Right lobe of liver (tissue), 6 donors: ENCODE measurements around the gene MRPL28. TPM values are rescaled to one million over a fixed set of nuclear protein-coding genes. Genes with fewer than 3 reads are reported as not detected.

Experiments used
- ATAC-seq, 4 donors: fragments of 200-7000 bp; cut with Tn5 transposase; one replicate each; pipeline ENCODE4 v1.9.1; 2020; ENCODE audit warnings: mild to moderate bottlenecking in 4 of 4, moderate library complexity in 4 of 4
- DNase-seq, 3 donors: peaks; one replicate each; pipeline ENCODE4 v3.0.0-alpha.2; 2020
- H3K27ac ChIP-seq, 3 donors: fragments of 200-600 bp; one replicate each; pipeline ENCODE4 v1.8.0; 2022
- H3K27me3 ChIP-seq, 2 donors: fragments of 200-600 bp; one replicate each; pipeline ENCODE4 v1.8.0; 2022
- H3K36me3 ChIP-seq, 4 donors: fragments of 200-600 bp; sonication (generic) in 1 of 4; one replicate each; pipeline versions ENCODE4 v1.5.1 to v1.8.0; 2017 to 2022; ENCODE audit warnings: control low read depth in 1 of 4
- H3K4me1 ChIP-seq, 4 donors: fragments of 200-600 bp; sonication (generic) in 1 of 4; one replicate each; pipeline versions ENCODE4 v1.5.1 to v1.8.0; 2017 to 2022; ENCODE audit warnings: control low read depth in 1 of 4
- H3K4me3 ChIP-seq, 3 donors: fragments of 200-600 bp; one replicate each; pipeline ENCODE4 v1.8.0; 2022
- H3K9me3 ChIP-seq, 4 donors: fragments of 200-600 bp; sonication (generic) in 1 of 4; one replicate each; pipeline versions ENCODE4 v1.5.1 to v1.8.0; 2017 to 2022; ENCODE audit warnings: control low read depth in 1 of 4
- POLR2A ChIP-seq: fragments of 450-650 bp; IDR thresholded peaks from one replicate; pipeline ENCODE4 v1.6.1; 2017; ENCODE audit warnings: antibody characterized with exemption, mild to moderate bottlenecking
- WGBS: methylation state at CpG from one replicate; pipeline ENCODE4 v1.1.6; 2018; ENCODE audit warnings: low coverage, low lambda C conversion rate; ENCODE audit not compliant: insufficient coverage; ENCODE audit errors: missing lambda C conversion rate; 5-methylcytosine and 5-hydroxymethylcytosine counted together
- intact Hi-C, 2 donors: fragments of 100-400 bp; cut with DNase I; formaldehyde crosslinking; loops; one replicate each; pipeline versions ENCODE4 v1.11.2 to v1.14.1; 2022
- total RNA-seq, 6 experiments: library from RNA; depleted of rRNA in 2 of 6; stranded (reverse); fragments of >200 nt in 2 of 6; fragmentation: NEBNext Ultra II Directional in 3 of 6; extraction: Animal tissue kit (Norgen Biotek cat#: 25700) in 3 of 6; gene quantifications; one replicate each; pipeline versions ENCODE4 v1.1.0 to v1.2.4, GENCODE V29; 2016 to 2023
- TF ChIP-seq, protein P1 (sequence below), 4 donors: fragments of 200-600 bp in 3 of 4; fragments of 450-650 bp in 1 of 4; IDR thresholded peaks; one replicate each; pipeline versions ENCODE4 v1.5.1 to v1.8.0; 2016 to 2022; ENCODE audit warnings: antibody characterized with exemption in 4 of 4, mild to moderate bottlenecking in 2 of 4
- donor health status: DM: no; HTN: yes; CAD: no.
- donor health status: DM: no; HTN: no; CAD: no.
- donor health status: DM: no; HTN: no; CAD: no.
- donor health status: DM: no; HTN: yes; CAD: no.
- donor health status: DM: no; HTN: yes; CAD: no.

MRPL28 gene
- total RNA-seq, 6 experiments from 2014 or later, result 29.9 to 64.7 (median 32.6) TPM

DNA sequence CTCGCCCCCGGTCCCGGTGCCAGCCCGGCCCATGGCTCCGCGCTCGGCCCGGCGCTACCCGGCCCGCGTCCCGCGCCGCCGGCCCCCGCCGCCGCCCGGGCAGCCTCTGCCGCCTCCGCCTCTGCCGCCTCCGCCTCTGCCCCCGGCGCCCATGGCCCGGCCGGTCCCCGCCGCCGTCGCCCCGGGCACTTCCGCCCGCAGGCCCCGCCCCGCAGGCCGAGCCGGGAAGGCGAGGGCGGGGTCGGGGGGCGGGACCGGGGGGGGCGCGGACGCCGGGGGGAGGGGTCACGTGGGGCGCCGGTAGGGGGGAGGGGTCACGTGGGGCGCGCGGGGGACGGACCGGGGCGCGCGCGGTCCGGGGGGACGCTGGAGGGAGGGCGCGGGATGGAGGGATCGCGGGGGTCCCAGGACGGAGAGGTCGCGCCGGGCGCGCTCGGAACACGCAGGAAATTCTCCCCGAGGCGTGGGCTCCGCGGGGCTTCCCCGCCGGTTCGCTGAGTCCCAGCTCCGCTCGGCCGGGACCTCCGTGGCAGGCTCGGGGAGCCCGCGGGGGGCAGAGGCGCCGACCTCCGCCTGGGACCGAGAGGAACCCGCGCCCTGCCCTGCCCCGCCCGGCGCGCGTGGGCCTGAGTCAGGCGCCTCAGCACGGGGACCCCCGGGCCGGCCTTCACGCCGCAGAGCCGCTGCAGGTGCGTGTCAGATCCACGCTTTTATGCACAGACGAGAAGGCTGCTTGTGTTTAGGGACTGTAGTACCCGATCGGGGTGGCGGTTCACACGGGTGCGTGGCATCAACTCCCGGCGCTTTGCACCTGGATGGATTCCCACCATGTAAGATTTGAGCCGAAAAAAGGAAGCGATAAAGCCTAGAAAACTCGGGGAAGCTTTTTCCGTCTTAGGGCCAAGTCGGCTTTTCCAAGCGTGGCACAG lies 11.7 kb upstream of the MRPL28 start, which contains the start of gene PGAP6:
Gene PGAP6 (minus strand): TSS at position 190 of the 929 bp plus-strand sequence. CDS start 157 bp downstream, at position 33.
- H3K27ac ChIP-seq, result peak within 1 kb of the TSS; percentile 50 to 70 (median 57)
- 0% methylated on average over 21 of the region's 123 CpGs for WGBS
- H3K4me1 ChIP-seq, result peaks cover 0 to 5% (median 0%) of the 10 kb centered on the region in 4 donors
- intact Hi-C loops, result loop anchor here in 1 of 2 donors (10.0 kb wide), 1 partner anchor 113 kb away; no protein-coding TSS in a partner anchor
- H3K4me3 ChIP-seq, result peak within 1 kb of the TSS; percentile 87 to 94 (median 94)
- H3K36me3 ChIP-seq, result no peaks in the 10 kb centered on the region
- ATAC-seq (peak; percentile 76 to 88 (median 78)), DNase-seq (peak; percentile 72 to 79 (median 78))
- no peaks in the 10 kb centered on the region for H3K9me3 ChIP-seq
- TF ChIP-seq POLR2A, result no peak
- TF ChIP-seq, protein P1, sequence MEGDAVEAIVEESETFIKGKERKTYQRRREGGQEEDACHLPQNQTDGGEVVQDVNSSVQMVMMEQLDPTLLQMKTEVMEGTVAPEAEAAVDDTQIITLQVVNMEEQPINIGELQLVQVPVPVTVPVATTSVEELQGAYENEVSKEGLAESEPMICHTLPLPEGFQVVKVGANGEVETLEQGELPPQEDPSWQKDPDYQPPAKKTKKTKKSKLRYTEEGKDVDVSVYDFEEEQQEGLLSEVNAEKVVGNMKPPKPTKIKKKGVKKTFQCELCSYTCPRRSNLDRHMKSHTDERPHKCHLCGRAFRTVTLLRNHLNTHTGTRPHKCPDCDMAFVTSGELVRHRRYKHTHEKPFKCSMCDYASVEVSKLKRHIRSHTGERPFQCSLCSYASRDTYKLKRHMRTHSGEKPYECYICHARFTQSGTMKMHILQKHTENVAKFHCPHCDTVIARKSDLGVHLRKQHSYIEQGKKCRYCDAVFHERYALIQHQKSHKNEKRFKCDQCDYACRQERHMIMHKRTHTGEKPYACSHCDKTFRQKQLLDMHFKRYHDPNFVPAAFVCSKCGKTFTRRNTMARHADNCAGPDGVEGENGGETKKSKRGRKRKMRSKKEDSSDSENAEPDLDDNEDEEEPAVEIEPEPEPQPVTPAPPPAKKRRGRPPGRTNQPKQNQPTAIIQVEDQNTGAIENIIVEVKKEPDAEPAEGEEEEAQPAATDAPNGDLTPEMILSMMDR (IDR thresholded peaks at IDR 0.05), result no peak
- no peaks in the 10 kb centered on the region for H3K27me3 ChIP-seq

DNA sequence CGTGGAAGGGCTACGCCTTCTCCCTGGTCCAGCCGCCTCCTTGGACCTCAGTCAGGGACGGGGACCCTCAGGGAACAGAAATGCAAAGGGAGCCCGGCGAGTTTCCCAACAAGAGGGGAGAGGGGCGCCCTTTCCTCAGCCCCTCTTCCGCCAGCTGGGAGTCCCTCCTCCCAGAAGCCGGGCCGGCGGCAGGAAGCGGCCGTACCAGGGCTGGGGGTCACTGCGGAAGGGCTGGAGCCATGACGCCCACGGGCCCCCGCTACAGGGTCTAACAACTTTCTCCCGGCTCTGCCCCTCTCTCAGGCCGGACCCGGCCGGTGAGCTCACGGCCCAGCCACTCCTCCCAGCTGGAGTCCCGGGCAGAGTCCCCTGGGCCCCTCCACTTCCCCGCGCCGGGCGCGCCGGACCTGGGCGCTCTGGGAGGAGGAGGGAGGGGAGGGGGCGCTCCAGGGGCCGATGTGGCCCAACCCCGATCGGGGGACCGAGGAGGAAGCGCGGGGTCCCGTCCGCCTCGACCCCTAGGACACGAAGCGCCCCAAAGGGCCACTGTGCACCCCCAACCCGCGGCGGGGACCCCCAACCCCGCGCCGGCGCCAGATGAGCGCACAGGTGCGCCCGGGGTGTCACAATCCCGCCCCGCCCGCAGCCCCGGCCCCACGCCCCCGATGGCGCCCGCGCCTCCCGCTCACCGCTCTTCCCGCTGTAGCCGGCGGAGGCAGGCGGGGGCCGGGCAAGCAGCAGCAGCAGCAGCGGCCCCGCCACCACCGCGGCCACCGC lies 10.9 kb upstream of the MRPL28 start:
- Histone ChIP-seq H3K4me3 (peak overlapping the region; percentile 75 to 94 (median 93)), H3K36me3 (no peaks in the 10 kb centered on the region), H3K9me3 (no peaks in the 10 kb centered on the region), H3K4me1 (peaks cover 0 to 5% (median 0%) of the 10 kb centered on the region in 4 donors), H3K27ac (peak overlapping the region in 2 of 3 donors; percentile 37 to 57), H3K27me3 (no peaks in the 10 kb centered on the region)
- no peak for TF ChIP-seq POLR2A
- TF ChIP-seq, protein P1 (IDR thresholded peaks at IDR 0.05), result no peak
- DNase-seq, result peak in 2 of 3 donors; percentile 61 to 64
- intact Hi-C loops, result loop anchor here in 1 of 2 donors (10.0 kb wide), 1 partner anchor 114 kb away; no protein-coding TSS in a partner anchor
- ATAC-seq, result peak; percentile 33 to 48 (median 36)
- 0% methylated on average over 7 of the region's 73 CpGs for WGBS

DNA sequence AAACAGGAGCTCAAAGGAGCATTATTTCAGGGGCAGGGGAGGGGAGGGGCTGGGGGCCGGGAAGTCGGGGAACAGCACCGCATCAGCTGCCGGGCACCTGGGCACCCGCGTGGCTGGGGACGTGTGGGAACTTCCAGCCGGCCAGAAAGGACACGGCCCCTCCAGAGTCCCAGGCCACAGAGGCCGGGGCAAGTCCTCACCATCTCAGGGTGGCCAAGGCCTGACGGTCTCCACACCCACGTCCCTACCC lies 10.3 kb upstream of the MRPL28 start:
- Histone ChIP-seq H3K27ac (peak overlapping the region in 1 of 3 donors; percentile 57), H3K36me3 (no peaks in the 10 kb centered on the region)
- WGBS, result no CpG with 5 or more reads among the region's 12 CpGs

More for the DNA sequence above, 10.3 kb upstream of the MRPL28 start:
- intact Hi-C loops, result loop anchor here in 1 of 2 donors (10.0 kb wide), 1 partner anchor 114 kb away; no protein-coding TSS in a partner anchor
- Histone ChIP-seq H3K4me3 (peak overlapping the region; percentile 75 to 94 (median 93)), H3K27me3 (no peaks in the 10 kb centered on the region), H3K9me3 (no peaks in the 10 kb centered on the region), H3K4me1 (peaks cover 0 to 5% (median 0%) of the 10 kb centered on the region in 4 donors)
- no peak for DNase-seq
- TF ChIP-seq, protein P1 (IDR thresholded peaks at IDR 0.05), result no peak
- TF ChIP-seq POLR2A, result no peak
- ATAC-seq, result peak; percentile 5 to 34 (median 24)
